BJ (cell line): ENCODE measurements around the gene SUGP2. TPM values are rescaled to one million over a fixed set of nuclear protein-coding genes. Genes with fewer than 3 reads are reported as not detected.

Experiments used
- CTCF ChIA-PET: fragments of 350-600 bp; formaldehyde crosslinking; extraction: SDS; loops from one replicate; lab custom pipeline; 2021; ENCODE audit warnings: antibody characterized with exemption, inconsistent platforms; lab: Yijun Ruan, JAX
- POLR2A ChIA-PET: fragments of 300-600 bp; sonication (Branson Sonifier 250); formaldehyde crosslinking; extraction: SDS; loops from one replicate; lab custom pipeline; 2021; ENCODE audit warnings: antibody characterized with exemption; lab: Charles Lee
- DNase-seq: peaks from one replicate; pipeline ENCODE4 v3.0.0-alpha.2; 2011; ENCODE audit warnings: low read depth
- H3K27me3 ChIP-seq: 2 replicates; pipeline ENCODE4 v1.6.0; 2011; ENCODE audit warnings: low read length; ENCODE audit not compliant: control insufficient read depth, insufficient read depth
- H3K36me3 ChIP-seq: 2 replicates; pipeline ENCODE4 v1.5.1; 2011; ENCODE audit warnings: low read length; ENCODE audit not compliant: control insufficient read depth, insufficient read depth
- H3K4me3 ChIP-seq: 2 replicates; pipeline ENCODE4 v1.5.1; 2011; ENCODE audit warnings: low read depth, mild to moderate bottlenecking, control low read depth, low read length
- polyA plus RNA-seq: library from polyadenylated mRNA; depleted of rRNA; stranded (reverse); fragments of >200 nt; gene quantifications from 2 replicates; pipeline ENCODE4 v1.2.3, GENCODE V29; 2011
- TF ChIP-seq, protein P1 (sequence below): IDR thresholded peaks from 2 replicates; pipeline ENCODE4 v1.5.1; 2011; ENCODE audit warnings: low read depth, mild to moderate bottlenecking, control low read depth, inconsistent platforms, low read length, moderate library complexity; ENCODE audit not compliant: insufficient read depth

Gene SUGP2
- polyA plus RNA-seq, 1 experiment: 37.4 TPM

DNA sequence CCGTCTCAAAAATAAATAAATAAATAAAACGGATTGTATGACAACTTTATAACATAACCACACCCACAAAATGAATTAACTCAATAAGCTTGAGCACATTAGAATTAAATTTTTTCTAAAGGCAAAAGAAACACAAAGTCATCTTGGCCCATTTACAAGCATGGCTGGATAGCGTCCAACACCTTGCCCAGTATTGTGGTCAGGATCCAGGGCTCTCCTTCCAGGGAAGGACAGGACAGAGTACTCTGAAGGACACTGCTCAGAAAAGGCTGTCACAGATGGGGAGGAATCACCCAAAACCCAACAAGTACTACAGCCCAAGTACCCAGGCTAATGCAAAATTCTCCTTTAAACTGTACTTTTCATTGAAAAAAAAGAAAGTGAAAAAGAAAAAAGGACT, 27.1 kb downstream of the SUGP2 start:
- TF ChIP-seq, protein P1, sequence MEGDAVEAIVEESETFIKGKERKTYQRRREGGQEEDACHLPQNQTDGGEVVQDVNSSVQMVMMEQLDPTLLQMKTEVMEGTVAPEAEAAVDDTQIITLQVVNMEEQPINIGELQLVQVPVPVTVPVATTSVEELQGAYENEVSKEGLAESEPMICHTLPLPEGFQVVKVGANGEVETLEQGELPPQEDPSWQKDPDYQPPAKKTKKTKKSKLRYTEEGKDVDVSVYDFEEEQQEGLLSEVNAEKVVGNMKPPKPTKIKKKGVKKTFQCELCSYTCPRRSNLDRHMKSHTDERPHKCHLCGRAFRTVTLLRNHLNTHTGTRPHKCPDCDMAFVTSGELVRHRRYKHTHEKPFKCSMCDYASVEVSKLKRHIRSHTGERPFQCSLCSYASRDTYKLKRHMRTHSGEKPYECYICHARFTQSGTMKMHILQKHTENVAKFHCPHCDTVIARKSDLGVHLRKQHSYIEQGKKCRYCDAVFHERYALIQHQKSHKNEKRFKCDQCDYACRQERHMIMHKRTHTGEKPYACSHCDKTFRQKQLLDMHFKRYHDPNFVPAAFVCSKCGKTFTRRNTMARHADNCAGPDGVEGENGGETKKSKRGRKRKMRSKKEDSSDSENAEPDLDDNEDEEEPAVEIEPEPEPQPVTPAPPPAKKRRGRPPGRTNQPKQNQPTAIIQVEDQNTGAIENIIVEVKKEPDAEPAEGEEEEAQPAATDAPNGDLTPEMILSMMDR: no peak
- Histone ChIP-seq H3K4me3 (no peak overlapping the region), H3K36me3 (peaks cover 42% of the 10 kb centered on the region), H3K27me3 (no peaks in the 10 kb centered on the region)
- ChIA-PET POLR2A (no interaction called here), CTCF (interaction anchor here (3.3 kb wide), 1 partner anchor 10 kb away, joined by 8 read pairs; no protein-coding TSS in a partner anchor)
- DNase-seq: no peak

DNA sequence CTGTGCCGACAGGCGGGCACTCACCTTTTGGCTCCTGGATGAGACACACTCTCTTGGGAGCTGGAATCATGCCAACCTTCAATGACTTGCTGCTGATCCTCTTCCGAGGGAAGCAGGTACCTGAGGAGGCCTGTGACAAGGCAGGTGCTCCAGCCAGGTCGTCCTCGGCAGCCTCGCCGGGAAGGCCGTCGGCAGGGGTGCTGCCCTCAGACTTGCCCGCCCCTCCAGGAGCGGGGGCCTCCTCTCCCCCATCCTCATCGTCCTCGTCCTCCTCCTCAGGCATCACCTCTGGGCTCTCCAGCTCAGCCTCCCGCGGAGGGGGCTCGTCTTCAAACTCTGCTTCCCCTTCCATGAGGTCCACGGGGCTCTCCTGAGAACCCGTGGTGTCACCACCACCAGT, 29.2 kb downstream of the SUGP2 start:
- POLR2A ChIA-PET: no interaction called here
- H3K36me3 ChIP-seq: peaks cover 32% of the 10 kb centered on the region
- CTCF ChIA-PET: interaction anchor here (0.6 to 3.3 kb wide), 2 partner anchors 8 to 137 kb away, joined by 3 to 8 read pairs; no protein-coding TSS in a partner anchor
- DNase-seq: no peak
- TF ChIP-seq, protein P1: no peak
- H3K4me3 ChIP-seq: no peak overlapping the region
- H3K27me3 ChIP-seq: no peaks in the 10 kb centered on the region

DNA sequence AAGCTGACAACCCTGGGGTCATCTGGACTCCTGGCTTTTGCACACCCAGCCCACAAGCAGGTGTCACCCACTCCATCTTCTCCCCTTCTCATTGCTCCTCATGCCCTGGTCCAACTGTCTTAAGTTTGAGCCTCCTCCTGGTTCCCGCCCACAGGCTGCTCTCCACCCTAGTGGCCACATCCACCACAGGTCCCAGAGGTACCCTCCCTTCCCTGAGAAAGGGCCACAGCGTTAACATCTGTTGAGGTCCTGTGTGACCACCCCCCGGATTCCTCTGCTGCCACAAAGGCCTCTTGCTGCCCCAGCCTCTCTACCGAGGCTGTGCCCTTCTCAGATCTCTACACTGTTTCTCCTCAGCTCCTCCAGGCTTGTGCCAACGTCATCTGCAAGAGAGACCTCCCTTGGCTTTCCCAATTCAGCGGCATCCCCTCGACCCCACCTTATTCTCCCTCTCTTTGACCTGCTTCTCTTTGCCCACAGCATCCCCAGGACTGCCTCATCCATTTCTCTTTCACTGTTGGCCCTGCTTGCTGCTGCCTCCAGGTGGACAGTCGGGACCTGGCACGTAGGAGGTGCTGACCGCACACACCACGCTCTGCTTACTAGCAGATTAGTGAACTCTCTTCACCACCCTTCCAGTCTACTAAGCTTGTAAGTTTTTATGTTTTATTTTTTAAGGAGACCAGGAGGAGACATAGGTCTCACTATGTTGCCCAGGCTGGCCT, 33.3 kb downstream of the SUGP2 start:
- ChIA-PET CTCF (interaction anchor here (1.0 to 5.3 kb wide), 4 partner anchors 10 to 175 kb away, joined by 3 to 44 read pairs (median 6); no protein-coding TSS in a partner anchor), POLR2A (no interaction called here)
- Histone ChIP-seq H3K27me3 (no peaks in the 10 kb centered on the region), H3K4me3 (no peak overlapping the region), H3K36me3 (peaks cover 24% of the 10 kb centered on the region)
- TF ChIP-seq, protein P1: peak; percentile 36
- DNase-seq: no peak

DNA sequence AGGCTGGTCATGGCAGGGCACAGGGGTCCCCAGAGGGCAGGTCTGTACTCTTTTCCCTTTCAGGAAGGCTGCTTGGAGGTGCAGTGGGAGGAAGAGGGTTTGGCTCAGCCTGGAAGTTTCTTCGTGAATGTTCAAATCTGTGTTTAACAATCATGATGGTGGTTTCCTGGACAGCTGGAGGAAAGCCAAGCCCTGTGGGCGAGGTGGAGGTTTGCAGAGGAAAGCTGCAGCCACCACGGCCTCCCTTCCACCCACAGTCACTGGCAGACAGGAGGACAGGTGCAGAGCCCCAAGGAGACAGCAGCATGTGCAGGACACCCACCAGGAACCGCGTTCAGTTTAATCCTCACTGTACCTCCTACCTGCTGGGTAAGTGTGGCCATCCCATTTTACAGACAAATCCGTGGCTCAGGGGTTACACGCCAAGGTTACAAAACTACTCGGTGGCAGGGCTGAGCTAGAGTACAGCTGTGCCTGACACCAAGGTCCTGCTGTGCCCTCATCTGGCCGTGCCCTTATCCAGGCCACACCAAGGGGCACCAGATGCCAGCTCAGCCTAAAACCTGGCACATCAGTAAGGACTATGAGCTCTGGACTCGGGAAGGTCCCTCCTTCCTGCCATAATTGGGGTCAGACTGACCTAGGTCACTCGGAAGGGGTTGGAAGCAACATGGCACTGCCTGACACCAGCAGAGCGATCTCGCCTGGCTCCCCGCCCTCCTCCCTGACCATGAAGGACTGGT, 34.1 kb downstream of the SUGP2 start:
- POLR2A ChIA-PET: no interaction called here
- TF ChIP-seq, protein P1: no peak

DNA sequence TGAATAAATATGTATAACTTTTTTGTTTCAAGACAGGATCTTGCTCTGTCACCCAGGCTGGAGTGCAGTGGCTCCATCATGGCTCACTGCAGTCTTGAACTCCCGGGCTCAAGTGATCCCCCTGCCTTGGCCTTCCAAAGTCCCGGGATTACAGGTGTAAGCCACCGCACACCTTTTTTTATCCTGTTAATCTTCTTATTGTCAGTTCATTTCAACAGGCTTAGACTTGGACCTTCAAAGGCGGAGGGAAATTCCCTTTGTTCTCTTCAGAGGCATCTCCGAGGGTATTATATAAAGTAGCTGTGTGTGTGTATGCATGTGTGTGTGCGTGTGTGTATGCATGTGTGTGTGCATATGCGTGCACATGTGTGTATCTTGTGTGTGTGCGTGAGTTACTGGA, 35.0 kb downstream of the SUGP2 start:
- ChIA-PET CTCF (interaction anchor here (0.9 to 5.3 kb wide), 4 partner anchors 12 to 142 kb away, joined by 3 to 44 read pairs (median 3); no protein-coding TSS in a partner anchor), POLR2A (no interaction called here)
- Histone ChIP-seq H3K27me3 (no peaks in the 10 kb centered on the region), H3K4me3 (no peak overlapping the region), H3K36me3 (peaks cover 22% of the 10 kb centered on the region)
- TF ChIP-seq, protein P1: no peak
- DNase-seq: no peak

More for the DNA sequence above, 34.1 kb downstream of the SUGP2 start:
- Histone ChIP-seq H3K36me3 (peaks cover 24% of the 10 kb centered on the region), H3K27me3 (no peaks in the 10 kb centered on the region), H3K4me3 (no peak overlapping the region)
- DNase-seq: no peak
- CTCF ChIA-PET: interaction anchor here (0.9 to 5.3 kb wide), 6 partner anchors 13 to 175 kb away, joined by 3 to 44 read pairs (median 3); no protein-coding TSS in a partner anchor
